ENCODE measurements around the gene INPP4A.

The INPP4A gene

DNA sequence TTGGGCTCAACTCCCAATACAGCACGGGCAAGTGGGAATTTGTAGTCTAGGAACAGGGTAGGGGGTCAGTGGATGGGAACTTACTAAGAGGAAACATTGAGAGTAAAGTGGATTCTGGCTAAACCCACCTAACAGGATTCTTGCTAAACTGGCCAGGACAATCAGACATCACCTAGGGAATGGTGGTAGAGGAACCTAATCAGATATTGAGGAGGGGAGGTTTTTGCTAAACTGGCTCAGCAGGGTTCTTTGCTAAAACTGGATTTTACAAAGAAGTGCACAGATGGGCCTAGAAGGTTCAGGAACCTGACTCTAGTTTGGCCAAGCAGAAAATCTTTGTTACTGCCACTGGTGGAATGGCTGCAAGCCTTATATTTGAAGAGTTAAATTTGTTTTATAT lies 55.9 kb downstream of the INPP4A start:
- DNase-seq: no peak

- DNase-seq: no peak
These were observed 56.6 kb downstream of the INPP4A start for GRCh38 chr2:98501223-98501622.

- DNase-seq: no peak
These were observed 57.2 kb downstream of the INPP4A start for GRCh38 chr2:98501876-98502275.

- DNase-seq: no peak
These were observed 58.1 kb downstream of the INPP4A start for GRCh38 chr2:98502556-98503335.

GRCh38 chr2:98503481-98504105 lies 58.9 kb downstream of the INPP4A start:
- DNase-seq: no peak

GRCh38 chr2:98504381-98505109 lies 59.9 kb downstream of the INPP4A start:
- DNase-seq: no peak

DNA sequence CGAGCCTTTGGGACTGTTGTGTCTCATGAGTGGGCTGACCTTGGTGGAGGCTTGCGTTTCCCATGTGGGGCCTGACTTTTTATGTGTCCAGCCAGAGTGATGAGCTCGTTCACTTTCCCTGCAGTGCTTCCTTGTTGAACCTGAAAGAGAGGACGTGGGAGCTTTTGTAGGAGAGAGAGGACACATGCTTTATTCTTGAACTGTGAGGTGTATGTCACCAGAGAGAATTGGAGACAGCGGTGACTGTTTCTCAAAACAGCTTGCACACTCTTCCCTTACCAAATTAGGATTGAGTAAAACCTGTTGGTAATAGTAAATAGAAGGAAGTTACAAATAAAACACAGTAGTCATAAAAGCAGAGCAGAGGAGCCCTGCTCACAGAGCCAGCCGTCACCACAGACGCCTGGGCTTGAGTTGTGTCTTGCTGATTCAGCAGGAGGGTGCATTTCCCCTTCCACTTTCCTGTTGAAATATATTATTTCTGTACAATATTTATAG lies 60.7 kb downstream of the INPP4A start:
- DNase-seq: no peak

- DNase-seq: no peak
These were observed 61.5 kb downstream of the INPP4A start for GRCh38 chr2:98505971-98506664.

GRCh38 chr2:98506881-98507280 lies 62.2 kb downstream of the INPP4A start:
- DNase-seq: no peak

DNA sequence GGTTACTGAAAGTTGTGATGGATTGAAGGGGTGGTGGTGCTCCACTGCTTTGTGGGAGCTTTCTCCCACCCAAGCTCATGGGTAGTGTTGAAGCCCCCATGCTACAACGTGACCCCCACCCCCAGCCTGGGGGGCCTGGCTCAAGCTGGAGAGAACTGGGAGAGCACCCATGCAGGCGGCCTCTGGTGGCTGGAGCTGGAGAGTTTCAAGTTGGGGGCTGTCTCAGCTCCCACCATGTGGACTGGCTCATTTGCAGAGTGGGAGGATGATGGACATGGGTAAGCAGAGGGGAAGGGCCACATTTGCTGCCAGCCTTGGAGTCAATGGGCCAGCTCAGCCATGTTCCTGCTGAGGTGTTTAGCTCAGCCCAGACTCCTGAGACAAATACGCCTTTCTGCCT lies 62.8 kb downstream of the INPP4A start:
- no peak for DNase-seq

DNA sequence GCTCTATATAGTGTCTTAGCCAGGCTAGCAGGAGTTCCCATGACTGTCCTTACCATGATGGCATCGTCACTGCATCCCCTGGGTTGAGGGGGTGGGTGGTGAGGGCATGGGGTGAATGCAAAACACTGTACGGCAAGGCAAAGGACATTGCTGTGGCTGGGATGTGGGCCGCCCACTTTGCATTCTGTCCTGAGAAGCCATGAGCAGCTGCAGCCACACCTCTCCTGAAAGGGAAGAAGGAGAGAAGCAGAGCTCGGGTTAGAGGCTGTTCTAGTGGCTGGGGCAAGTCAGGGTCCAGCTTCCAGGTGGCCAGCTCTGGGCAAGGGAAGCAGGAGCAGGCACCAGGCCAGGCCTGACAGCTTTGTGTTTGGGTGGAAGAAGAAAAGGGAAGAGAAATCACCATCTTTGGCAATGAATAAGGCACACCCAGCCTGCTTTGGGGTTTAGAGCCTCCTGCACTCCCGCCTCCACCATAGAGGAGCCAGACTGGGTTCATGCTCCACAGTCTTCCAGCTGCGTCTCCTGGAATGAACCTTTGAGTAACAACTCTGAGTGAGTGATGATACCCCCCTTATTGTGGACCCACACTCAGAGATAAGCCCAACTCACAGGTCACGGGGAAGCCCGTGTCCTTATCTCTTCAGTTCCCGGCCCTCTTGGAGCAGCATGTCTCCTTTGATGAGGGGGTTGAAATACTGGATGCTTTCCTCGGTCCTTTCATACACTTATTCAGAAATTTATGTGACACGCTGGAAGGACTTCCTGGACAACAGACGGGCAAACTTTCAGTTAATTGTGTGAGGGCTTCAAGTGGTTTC lies 63.4 kb downstream of the INPP4A start:
- no peak for DNase-seq

DNA sequence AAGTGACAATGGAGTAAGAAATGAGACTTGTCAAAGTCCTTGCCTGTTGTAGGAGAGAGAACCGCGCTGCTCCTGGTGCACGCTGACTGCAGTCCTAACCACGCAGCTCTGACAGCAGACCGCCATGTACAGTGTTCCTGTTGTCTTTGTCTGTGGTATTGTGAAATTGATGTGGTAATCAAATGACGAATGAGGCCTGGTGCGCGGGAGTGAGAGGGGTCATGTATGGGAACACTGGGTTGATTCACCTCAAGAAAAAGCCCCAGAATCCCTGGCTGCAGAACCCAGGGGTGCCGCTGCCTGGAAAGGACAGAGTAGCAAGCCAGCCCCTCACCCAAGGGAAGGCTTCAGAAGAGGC lies 64.0 kb downstream of the INPP4A start:
- no peak for DNase-seq

GRCh38 chr2:98509542-98510321 lies 65.1 kb downstream of the INPP4A start:
- DNase-seq: no peak

GRCh38 chr2:98510322-98510662 lies 65.6 kb downstream of the INPP4A start:
- DNase-seq: no peak

GRCh38 chr2:98511981-98512380 lies 67.3 kb downstream of the INPP4A start:
- no peak for DNase-seq

DNA sequence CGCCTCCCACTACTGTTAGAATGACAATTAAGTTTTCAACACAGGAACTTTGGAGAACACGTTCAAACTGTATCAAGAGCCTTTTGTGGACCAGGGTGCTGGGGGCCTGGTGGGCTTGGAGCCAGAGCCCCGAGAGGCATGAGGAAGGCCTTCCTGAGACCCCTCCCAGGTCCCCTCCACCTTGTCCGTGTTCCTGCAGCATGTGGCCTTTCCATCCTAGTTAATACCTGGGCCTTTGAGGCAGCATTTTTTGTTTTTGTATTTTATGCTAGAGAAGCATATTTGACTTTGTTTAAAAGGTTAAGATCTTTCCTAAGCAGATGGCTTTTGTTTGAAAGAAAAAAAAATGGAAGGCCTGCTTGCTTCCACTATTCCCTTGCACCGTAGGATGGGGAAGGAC lies 68.0 kb downstream of the INPP4A start:
- no peak for DNase-seq

DNA sequence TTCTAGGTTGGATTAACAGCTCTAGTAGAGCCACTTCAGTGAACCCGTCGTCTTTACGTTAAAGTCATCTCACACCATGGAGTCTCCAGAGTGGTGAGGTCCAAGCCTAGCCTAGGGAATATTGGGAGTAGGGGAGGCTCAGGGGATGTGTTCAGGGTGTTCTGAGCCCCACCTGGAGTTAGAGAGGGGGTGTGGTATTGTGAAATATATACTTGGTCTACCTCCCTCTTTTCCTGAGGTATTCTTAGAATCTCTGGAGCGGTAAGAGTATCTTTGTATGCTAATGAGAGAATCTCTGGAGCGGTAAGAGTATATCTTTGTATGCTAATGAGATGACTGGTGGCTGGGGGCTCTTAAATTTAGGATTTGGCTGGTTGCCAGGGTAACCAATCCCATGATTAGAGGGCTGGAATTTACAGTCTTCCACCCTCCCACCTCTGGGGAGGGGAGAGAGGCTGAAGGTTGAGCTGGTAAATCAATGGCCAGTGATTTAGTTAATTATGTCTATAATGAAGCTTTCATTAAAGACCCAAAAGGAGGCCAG lies 69.5 kb downstream of the INPP4A start:
- DNase-seq: no peak

DNA sequence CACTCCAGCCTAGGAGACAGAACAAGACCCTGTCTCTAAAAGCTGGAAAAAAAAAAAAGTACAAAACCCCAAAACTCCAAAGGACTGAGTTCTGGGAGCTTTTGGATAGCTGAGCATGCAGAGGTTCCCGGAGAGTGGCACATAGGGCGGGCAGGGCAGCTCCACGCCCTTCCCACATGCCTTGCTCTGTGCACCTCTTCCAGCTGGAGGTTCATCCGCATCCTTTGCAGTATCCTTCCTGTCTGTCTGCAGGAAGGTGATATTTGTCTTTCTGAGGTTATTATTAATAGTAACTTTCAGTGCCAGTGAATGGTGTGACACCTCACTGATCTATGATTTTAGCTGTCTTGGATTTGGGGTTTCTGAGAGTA lies 70.2 kb downstream of the INPP4A start:
- DNase-seq: no peak

DNA sequence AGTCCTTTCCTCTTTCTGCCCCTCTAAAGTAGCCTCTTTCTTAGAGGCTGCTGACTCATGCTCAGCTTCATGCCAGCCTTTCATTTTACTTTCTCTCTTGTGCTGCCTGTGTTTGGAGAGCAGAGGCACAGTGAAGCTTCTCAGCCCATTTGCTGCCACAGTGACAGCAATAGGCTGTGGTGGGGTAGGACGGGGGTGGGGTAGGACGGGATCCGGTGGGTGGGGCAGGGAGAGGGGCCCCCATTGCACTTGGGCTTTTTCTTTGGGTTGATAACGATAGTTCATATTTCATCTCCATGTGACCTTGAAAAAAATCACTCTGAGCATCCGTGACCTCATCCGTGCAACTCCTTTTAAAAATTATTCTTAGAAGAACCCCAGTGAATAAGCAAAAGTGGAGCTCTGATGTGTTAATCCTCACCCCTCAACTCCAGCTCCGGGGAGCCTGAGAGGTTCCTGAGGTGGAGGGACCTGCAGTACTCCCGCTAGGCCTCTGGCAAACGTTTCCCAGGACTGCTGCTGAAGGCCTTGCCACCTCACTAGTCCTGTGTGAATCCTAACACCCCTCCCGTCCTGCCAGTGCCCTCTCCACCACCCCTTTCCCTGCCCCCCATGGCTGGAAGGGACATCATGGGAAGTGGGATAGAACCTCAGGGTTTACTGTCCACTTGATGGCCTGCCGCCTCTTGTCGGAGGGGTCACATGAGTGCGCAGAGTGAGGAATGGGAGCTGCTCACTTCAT lies 70.8 kb downstream of the INPP4A start:
- no peak for DNase-seq

GRCh38 chr2:98516571-98516970 lies 71.9 kb downstream of the INPP4A start:
- DNase-seq: no peak

DNA sequence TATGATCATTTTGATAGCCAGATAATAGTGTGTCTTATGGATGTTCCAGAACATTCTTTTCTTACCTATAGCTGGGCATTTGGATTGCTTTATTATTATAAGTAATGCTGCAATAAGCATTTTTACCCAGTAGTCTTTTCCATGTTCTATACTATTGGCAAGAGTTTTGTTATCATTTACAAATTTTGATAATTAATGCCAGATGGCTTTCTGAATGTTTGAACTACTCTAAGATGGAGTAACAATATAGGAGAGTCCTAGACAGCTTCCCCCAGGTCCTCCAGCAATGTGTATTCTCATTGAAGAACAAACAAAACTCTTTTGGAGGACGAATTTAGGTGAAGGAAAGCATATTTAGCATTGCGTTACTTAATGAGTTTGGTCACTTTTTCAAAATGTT lies 73.0 kb downstream of the INPP4A start:
- no peak for DNase-seq

Measured in activated gamma-delta T cell (primary cell).